Glomerular visceral epithelial cell (primary cell): ENCODE measurements around the gene KLHL3.
"Not testable (repeated sequence)": the region's sequence is repeated elsewhere in the genome, so short reads cannot be mapped to it uniquely, and the experiment has no call there.

Source experiments
- DNase-seq: peaks from one replicate; pipeline ENCODE4 v3.0.0-alpha.2; 2016; ENCODE audit errors: extremely low spot score

The KLHL3 gene

DNA sequence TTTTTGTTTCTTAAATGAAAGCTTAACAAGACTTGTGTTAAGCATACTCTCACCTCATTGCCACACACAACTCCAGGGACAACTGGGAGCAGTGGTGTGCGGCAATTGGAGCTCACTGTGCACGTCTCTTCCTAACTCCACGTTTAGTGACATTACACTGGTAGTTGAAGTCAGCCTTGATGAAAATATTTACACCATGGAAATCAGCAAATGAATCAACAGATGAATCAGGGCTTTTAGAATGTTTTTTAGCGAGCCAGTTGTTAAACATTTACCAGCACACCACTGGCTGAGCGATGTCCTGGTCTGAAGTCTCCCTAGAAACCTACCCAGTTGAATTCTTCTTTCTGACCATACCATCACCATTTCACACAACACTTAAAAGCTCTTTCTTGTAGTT lies 67.3 kb downstream of the KLHL3 start:
- DNase-seq, result no peak

DNA sequence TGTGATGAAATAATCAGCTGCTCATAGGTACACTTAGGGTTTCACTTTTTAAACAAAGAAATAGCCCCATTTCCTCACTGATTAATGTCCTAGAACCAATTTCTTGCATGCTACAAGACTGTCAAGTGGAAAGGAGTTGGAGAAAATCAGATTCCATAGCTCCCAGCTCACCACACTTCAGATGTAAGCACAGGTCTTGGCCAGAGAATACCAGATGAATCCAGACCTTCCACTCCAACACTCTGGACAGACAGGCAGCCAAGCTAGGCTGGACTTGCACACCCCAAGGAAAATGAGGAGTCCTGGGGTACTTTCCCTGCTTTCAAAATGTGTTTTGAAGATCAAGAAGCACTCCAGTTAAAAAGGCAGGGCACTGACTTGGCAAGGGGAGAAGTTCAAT lies 68.5 kb downstream of the KLHL3 start:
- no peak for DNase-seq

DNA sequence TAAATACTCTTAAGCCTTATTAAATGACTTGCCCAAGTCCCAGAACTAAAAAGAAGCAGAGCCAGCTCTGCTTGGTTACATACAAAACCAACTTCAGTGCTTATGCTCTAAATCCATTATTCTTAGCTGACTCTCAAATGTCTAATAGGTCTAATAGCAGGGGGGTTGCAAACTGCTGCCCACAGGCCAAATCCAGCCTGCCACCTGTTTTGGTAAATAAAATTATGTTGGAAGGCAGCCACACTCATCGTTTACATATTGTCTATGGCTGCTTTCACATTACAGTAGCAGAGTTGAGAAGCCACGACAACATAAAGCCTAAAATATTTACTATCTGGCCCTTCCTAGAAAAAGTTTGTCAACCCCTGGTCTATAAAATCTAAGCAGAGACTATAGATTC lies 69.0 kb downstream of the KLHL3 start:
- DNase-seq, result no peak

GRCh38 chr5:137666461-137666850 lies 69.4 kb downstream of the KLHL3 start:
- no peak for DNase-seq

GRCh38 chr5:137665678-137666460 lies 70.0 kb downstream of the KLHL3 start:
- DNase-seq, result no peak

DNA sequence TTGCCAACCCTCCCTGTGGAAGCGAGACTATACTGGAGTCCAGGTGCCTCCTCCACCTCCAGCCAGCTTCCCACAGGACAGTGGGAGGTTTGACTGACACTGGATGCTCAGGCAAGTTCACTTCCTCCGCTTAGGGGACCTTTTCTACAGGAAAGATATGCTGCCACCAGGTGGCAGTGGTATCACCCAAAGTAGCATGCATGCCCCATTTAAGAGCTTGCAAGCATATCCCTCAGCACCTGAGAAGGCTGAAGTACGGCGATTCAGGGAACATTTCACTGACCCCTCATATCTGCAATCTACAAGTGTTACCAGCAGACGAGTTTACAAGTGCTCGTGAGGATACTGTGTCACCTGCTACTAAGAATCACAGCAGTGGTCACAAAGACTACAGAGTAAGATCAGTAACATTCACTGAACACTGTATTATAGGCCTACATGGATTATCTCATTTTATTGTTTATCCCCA lies 75.5 kb downstream of the KLHL3 start:
- DNase-seq, result peak; percentile 76

- no peak for DNase-seq
Measured at GRCh38 chr5:137659209-137659608, 76.7 kb downstream of the KLHL3 start.

GRCh38 chr5:137658324-137658723 lies 77.6 kb downstream of the KLHL3 start:
- DNase-seq, result no peak

DNA sequence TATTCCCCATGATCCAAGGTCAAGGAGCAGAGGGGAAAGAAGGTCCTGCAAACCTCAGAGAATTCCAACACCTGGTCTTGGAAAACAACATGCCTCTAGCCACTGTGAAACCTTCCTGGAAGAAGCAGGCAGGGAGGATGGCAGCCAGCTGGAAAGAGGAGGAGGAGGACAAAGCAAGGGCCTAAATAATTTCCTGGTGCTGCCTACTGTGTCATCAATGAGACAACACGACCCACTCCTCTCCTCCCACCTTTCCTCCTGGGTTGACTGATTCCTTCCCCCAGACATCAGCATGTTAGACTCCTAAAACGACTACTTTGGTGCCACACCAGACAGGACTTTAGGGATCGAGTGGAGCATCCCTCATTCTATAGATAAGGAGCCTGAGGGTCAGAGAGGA lies 78.8 kb downstream of the KLHL3 start:
- no peak for DNase-seq

DNA sequence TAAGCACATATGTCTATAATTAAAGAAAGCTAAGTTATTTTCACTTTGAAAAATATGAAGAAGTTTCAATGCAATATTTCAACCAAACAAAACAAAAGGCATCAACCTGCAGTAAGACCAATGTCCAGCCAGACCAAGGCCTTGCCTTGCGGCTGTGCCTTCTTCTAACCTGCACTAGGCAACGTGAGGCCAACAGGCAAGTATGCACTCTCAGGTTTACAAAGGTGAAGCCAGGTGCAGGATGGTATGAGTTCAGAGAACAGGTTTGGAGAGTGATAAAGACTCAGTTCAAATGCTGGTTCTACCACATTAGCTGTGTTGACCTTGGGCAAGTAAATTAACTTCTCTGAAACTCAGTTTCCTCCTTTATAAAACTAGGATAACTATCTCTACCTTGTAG lies 79.3 kb downstream of the KLHL3 start:
- DNase-seq, result no peak

- DNase-seq, result no peak
Measured at GRCh38 chr5:137651022-137651421, 84.9 kb downstream of the KLHL3 start.

- DNase-seq, result no peak
Measured at GRCh38 chr5:137649228-137649935, 86.5 kb downstream of the KLHL3 start.

DNA sequence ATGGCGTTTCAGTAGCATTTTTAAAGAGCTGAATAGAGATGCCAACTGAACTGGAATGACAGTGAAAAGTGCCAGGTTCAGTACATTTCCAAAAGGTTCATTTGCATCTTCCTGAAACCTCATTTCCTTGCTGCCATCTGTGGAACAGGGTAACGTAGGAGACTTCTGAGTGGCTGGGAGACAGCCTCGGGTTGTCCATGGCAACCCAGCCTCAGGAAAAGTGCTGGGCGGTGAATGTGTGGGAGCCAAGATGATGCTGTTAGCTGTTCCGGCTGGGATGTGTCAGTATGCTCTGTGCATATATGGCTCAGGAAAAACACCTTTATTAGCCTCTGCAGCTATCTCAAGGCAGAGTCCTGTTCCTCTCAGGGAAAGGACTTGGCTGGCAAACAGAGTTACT lies 87.5 kb downstream of the KLHL3 start:
- no peak for DNase-seq

DNA sequence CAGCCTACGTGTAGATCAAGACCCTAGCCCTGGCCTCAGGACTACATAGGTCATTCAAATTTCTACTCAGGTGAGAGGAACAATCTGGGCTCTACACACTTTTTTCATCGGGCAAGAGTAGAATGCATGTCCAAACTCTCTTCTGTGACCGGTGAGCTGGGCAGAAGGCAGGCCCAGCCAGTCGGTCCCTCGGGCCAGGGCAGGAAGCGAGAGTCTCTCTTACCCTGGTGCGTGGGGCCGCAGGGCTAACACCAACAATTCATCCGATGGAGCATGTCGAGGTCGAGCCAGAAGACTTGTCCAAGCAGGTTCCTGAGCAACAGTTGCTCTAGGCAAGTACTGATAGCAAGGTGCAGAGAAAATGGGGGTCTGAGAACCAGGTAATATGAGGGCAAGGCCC lies 88.5 kb downstream of the KLHL3 start:
- DNase-seq, result no peak

GRCh38 chr5:137646761-137647160 lies 89.1 kb downstream of the KLHL3 start:
- DNase-seq, result no peak

- DNase-seq, result not testable (repeated sequence)
Measured at GRCh38 chr5:137643081-137643480, 92.8 kb downstream of the KLHL3 start.

GRCh38 chr5:137642091-137642490 lies 93.8 kb downstream of the KLHL3 start:
- DNase-seq, result no peak

DNA sequence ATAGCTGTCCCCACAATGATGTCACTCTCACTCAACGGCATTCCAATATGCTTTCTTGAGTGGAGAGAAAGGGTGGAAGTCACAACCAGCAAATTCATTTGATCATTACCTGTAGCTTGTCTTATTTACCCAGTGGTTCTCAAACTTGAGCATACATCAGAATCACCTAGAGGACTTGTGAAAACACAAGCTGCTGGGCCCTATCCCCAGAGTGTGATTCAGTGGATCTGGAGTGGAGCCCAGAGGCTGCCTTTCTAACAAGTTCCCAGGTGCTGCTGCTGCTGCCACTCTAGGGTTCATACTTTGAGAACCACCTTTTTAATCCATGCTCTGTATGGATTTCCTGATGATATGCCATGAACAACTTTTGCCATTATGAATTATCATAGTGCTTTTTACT lies 94.7 kb downstream of the KLHL3 start:
- DNase-seq, result no peak

DNA sequence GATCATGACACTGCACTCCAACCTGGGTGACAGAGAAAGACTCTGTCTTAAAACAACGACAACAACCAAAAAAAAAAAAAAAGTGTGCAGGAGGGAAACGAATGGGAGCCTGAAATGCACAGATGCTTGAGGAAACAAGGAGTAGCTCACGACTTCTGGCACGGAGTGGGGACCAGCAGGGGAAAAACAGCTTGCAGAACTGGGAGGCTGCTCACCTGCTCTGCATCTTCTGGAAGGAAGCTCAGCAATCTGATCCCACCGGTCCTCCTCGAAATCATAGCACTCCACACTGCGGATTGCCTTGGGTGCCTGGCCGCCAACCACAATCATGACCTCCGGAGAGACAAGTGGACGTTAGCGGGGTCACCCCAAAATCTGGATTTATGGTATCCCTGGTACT lies 96.2 kb downstream of the KLHL3 start:
- no peak for DNase-seq

DNA sequence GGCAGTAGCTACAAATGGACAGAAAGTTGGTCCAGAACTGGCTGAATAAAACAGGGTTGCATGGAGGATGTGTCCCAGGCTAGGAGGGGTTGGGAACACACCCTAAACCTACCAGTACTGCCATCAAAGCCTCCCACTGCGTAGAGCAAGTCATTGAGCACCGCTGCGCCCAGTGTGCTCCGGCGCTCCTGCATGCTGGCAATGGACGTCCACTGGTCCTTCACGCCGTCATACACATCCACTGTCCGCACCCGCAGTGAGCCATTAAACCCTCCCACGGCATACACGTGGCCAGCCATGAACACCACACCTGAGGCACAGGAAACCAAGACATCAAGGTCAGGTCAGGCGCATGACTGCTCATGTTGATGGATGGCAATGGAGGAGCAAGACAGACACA lies 97.0 kb downstream of the KLHL3 start:
- DNase-seq, result no peak

GRCh38 chr5:137636830-137637714 lies 98.8 kb downstream of the KLHL3 start:
- DNase-seq, result no peak

- DNase-seq, result no peak
Measured at GRCh38 chr5:137636099-137636498, 99.8 kb downstream of the KLHL3 start.
